Kidney epithelial cell (primary cell): ENCODE measurements around the gene FAAH2. TPM values are rescaled to one million over a fixed set of nuclear protein-coding genes. Genes with fewer than 3 reads are reported as not detected.

Experiments used
- DNase-seq: peaks from one replicate; pipeline ENCODE4 v3.0.0-alpha.2; 2010; ENCODE audit warnings: low read depth
- H3K27me3 ChIP-seq: 2 replicates; pipeline ENCODE4 v1.6.0; 2011; ENCODE audit warnings: low read length; ENCODE audit not compliant: control insufficient read depth, insufficient read depth
- H3K36me3 ChIP-seq: 2 replicates; pipeline ENCODE4 v1.5.1; 2011; ENCODE audit warnings: low read length; ENCODE audit not compliant: control insufficient read depth, insufficient read depth
- H3K4me3 ChIP-seq: 2 replicates; pipeline ENCODE4 v1.5.1; 2011; ENCODE audit warnings: low read depth, mild to moderate bottlenecking, control low read depth, low read length
- total RNA-seq: library from RNA; depleted of rRNA; stranded (reverse); fragments of >200 nt; gene quantifications from 2 replicates; pipeline ENCODE4 v1.2.3, GENCODE V29; 2015
- TF ChIP-seq, protein P1 (sequence below): IDR thresholded peaks from 2 replicates; pipeline ENCODE4 v1.5.1; 2011; ENCODE audit warnings: mild to moderate bottlenecking, moderate library complexity, low read length, control low read depth, inconsistent platforms; ENCODE audit not compliant: insufficient read depth, poor library complexity, severe bottlenecking

FAAH2 gene
- total RNA-seq, 1 donor from 2014 or later = 5.3 TPM

DNA sequence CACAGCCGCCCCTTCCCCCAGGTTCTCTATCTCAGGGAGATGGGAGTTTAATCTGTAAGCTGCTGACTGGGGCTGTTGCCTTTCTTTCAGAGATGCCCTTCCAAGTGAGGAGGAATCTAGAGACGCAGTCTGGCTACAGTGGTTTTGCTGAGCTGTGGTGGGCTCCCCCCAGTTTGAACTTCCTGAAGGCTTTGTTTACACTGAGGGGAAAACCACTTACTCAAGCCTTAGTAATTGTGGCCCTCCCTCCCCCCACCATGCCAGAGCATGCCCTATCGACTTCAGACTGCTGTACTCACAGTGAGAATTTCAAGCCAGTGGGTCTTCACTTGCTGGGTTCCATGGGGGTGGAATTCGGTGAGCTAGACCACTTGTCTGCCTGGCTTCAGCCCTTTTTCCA lies 131.3 kb downstream of the FAAH2 start:
- Histone ChIP-seq H3K27me3 (no peaks in the 10 kb centered on the region), H3K4me3 (no peak overlapping the region), H3K36me3 (no peaks in the 10 kb centered on the region)
- no peak for DNase-seq
- TF ChIP-seq, protein P1, sequence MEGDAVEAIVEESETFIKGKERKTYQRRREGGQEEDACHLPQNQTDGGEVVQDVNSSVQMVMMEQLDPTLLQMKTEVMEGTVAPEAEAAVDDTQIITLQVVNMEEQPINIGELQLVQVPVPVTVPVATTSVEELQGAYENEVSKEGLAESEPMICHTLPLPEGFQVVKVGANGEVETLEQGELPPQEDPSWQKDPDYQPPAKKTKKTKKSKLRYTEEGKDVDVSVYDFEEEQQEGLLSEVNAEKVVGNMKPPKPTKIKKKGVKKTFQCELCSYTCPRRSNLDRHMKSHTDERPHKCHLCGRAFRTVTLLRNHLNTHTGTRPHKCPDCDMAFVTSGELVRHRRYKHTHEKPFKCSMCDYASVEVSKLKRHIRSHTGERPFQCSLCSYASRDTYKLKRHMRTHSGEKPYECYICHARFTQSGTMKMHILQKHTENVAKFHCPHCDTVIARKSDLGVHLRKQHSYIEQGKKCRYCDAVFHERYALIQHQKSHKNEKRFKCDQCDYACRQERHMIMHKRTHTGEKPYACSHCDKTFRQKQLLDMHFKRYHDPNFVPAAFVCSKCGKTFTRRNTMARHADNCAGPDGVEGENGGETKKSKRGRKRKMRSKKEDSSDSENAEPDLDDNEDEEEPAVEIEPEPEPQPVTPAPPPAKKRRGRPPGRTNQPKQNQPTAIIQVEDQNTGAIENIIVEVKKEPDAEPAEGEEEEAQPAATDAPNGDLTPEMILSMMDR = no peak

DNA sequence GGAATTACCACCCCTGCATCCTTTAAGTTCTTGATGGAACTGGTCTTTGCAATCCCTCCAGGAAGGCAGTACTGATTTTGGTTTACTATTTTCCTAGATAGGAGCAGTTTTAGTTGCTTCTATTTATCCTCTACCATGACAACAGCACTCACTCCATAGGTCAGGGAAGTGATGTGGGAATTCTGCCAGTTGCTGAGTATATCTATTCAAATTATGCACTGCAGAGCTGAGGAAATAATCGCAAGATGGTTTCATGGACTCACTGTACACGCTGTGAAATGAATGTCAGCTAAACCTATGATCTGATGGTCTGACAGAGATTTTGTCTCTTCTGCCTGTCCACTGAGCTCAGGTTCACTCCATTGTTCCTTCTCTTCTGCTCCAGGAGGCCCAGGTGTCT lies 135.8 kb downstream of the FAAH2 start:
- no peaks in the 10 kb centered on the region for H3K36me3 ChIP-seq
- no peak for DNase-seq

DNA sequence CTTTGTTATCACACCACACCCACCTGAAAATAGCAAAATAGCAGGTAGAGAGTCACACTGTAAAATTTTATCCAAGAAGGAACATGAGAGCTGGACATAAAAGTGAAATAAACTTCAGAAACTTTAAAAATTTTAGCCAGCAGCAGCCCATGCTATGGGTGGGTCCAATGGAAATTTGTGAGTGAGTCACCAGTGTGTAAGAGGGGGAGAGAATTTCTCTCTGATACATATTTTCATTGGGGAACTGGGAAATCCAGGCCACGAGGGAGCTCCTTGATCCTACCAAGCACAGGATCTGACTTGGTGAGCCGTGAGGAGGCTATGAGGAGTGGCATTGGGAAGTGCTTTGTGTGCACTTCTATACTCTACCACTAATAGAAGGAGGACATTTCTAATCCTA lies 136.3 kb downstream of the FAAH2 start:
- H3K27me3 ChIP-seq = no peaks in the 10 kb centered on the region
- DNase-seq = no peak
- TF ChIP-seq, protein P1 = no peak
- H3K4me3 ChIP-seq = no peak overlapping the region
- H3K36me3 ChIP-seq = no peaks in the 10 kb centered on the region

More for the DNA sequence above, 135.8 kb downstream of the FAAH2 start:
- no peak overlapping the region for H3K4me3 ChIP-seq
- TF ChIP-seq, protein P1 = no peak
- no peaks in the 10 kb centered on the region for H3K27me3 ChIP-seq

DNA sequence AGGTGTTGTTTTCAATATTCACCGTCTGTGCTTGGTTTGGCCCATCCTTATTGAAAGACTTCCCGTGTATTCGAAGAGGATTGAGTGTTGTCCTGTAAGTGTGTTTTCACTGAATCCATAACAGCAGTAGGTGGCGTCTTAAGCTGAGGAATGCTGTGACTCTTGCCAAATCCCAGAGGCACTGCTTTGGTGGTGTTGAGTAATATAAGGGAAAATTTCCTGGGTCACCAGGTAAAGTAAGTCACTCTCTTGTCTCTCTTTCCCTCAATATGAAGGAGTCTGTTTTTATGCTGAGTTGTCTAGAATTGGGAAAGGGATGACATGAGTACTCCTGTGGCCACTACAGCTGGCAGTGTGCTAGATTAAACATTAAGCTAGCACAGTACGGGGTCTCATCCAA lies 158.6 kb downstream of the FAAH2 start:
- TF ChIP-seq, protein P1 = no peak
- H3K4me3 ChIP-seq = no peak overlapping the region
- no peak for DNase-seq
- no peaks in the 10 kb centered on the region for H3K27me3 ChIP-seq
- no peaks in the 10 kb centered on the region for H3K36me3 ChIP-seq

DNA sequence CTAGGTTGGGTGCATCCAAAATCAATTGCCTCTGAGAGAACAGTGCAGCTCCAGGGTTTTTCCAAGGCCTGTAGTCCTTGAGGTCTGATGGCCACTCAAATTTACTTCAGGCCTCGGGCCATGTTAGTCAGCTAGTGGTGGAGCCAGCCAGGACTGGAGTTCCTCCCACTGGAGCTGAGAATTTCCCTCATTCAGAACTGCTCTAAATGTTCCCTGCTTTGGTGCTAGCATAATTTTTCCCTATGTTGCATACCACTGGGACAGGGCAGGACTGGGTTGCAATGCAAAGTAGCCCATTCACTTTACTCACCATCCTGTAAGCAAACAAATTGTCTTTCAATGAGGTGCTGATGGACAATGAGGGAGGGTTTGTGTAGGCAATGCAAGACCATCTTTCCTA lies 159.3 kb downstream of the FAAH2 start:
- no peaks in the 10 kb centered on the region for H3K36me3 ChIP-seq
- TF ChIP-seq, protein P1 = no peak
- no peak for DNase-seq
- no peaks in the 10 kb centered on the region for H3K27me3 ChIP-seq
- H3K4me3 ChIP-seq = no peak overlapping the region

DNA sequence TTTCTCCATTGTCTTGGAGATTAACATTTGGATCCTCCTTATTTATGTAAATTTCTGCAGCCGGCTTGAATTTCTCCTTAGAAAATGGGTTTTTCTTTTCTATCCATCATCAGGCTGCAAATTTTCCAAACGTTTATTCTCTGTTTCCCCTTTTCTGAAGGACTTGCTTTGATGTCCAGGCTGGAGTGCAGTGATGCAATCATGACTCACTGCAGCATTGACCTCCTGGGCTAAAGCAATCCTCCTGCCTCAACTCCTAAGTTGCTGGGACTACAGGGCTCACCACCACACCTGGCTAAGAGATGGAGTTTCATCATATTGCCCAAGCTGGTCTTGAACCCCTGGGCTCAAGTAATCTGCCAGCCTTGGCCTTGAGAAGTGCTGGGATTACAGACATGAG lies 161.3 kb downstream of the FAAH2 start:
- no peak overlapping the region for H3K4me3 ChIP-seq
- H3K36me3 ChIP-seq = no peaks in the 10 kb centered on the region
- DNase-seq = no peak
- no peaks in the 10 kb centered on the region for H3K27me3 ChIP-seq
- TF ChIP-seq, protein P1 = no peak
